PFSK-1 (cell line): ENCODE data around the gene KHDC1.

ENCODE experiments used
- POLR2AphosphoS5 ChIP-seq: IDR thresholded peaks from 2 replicates; pipeline ENCODE4 v1.6.1; 2012; ENCODE audit warnings: low read depth, mild to moderate bottlenecking, control low read depth, low read length, moderate library complexity
- SIN3A ChIP-seq: IDR thresholded peaks from 2 replicates; pipeline ENCODE4 v1.6.1; 2012; ENCODE audit warnings: mild to moderate bottlenecking, low read length, moderate library complexity, borderline replicate concordance; ENCODE audit not compliant: insufficient read depth
- TAF1 ChIP-seq: IDR thresholded peaks from 2 replicates; pipeline ENCODE4 v1.6.1; 2012; ENCODE audit warnings: low read length, control low read depth, borderline replicate concordance; ENCODE audit not compliant: insufficient read depth
- TF ChIP-seq, protein P1 (sequence below), 2 experiments: IDR thresholded peaks; 2 replicates each; pipeline versions ENCODE4 v1.6.1 to v1.8.0; 2011 to 2012; ENCODE audit warnings: low read depth in 2 of 2, low read length in 2 of 2, control low read depth in 1 of 2, inconsistent platforms in 1 of 2, mild to moderate bottlenecking in 1 of 2, moderate library complexity in 1 of 2; ENCODE audit not compliant: insufficient read depth in 1 of 2

DNA sequence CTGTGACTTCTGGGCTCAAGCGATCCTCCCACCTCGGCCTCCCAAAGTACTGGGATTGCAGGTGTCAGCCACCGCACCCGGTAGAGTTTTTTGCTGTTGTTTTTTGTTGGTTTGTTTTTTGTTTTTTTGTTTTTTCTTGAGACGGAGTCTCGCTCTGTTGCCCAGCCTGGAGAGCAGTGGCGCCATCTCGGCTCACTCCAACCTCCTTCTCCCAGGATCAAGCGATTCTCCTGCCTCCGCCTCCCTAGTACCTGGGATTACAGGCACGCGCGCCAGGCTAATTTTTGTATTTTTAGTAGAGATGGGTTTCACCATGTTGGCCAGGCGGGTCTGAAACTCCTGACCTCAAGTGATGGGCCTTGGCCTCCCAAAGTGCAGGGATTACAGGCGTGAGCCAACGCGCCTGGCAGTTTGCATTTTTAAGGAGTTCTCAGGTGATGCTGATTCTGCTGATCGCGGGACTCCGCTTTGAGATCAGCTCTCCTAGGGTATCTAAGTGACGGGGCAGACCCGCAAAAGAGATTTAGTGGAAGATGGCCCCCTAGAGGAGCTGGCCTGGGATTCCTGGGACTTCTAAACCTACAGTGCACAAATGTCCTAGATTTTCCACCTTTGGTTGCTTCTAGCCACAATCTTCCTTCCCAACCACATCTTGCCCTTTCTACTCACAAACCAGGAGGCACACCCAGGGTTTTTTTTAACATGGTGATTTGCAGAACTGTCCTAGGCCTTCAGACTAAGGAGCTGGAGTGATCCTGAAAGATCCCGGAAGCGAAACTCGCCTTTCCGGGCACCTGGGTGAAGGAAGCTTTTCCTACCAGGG is 45.9 kb upstream of the KHDC1 start:
- TF ChIP-seq POLR2AphosphoS5 (no peak), SIN3A (no peak), TAF1 (no peak)
- TF ChIP-seq, protein P1, sequence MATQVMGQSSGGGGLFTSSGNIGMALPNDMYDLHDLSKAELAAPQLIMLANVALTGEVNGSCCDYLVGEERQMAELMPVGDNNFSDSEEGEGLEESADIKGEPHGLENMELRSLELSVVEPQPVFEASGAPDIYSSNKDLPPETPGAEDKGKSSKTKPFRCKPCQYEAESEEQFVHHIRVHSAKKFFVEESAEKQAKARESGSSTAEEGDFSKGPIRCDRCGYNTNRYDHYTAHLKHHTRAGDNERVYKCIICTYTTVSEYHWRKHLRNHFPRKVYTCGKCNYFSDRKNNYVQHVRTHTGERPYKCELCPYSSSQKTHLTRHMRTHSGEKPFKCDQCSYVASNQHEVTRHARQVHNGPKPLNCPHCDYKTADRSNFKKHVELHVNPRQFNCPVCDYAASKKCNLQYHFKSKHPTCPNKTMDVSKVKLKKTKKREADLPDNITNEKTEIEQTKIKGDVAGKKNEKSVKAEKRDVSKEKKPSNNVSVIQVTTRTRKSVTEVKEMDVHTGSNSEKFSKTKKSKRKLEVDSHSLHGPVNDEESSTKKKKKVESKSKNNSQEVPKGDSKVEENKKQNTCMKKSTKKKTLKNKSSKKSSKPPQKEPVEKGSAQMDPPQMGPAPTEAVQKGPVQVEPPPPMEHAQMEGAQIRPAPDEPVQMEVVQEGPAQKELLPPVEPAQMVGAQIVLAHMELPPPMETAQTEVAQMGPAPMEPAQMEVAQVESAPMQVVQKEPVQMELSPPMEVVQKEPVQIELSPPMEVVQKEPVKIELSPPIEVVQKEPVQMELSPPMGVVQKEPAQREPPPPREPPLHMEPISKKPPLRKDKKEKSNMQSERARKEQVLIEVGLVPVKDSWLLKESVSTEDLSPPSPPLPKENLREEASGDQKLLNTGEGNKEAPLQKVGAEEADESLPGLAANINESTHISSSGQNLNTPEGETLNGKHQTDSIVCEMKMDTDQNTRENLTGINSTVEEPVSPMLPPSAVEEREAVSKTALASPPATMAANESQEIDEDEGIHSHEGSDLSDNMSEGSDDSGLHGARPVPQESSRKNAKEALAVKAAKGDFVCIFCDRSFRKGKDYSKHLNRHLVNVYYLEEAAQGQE (IDR thresholded peaks at IDR 0.05; ENCODE audit: insufficient read depth in 1 of 2, low read depth in 2 of 2, low read length in 2 of 2) = no peak
